Psoas muscle (tissue), 8 donors: Measurements from ENCODE around the gene MAP1LC3B2. TPM values are rescaled to one million over a fixed set of nuclear protein-coding genes. Genes with fewer than 3 reads are reported as not detected.

Source experiments
- ATAC-seq, 4 donors: fragments of 200-7000 bp; cut with Tn5 transposase; one replicate each; pipeline ENCODE4 v1.9.1; 2020; ENCODE audit warnings: moderate library complexity in 3 of 4, mild to moderate bottlenecking in 2 of 4
- DNase-seq, 2 donors: peaks; one replicate each; pipeline ENCODE4 v3.0.0-alpha.2; 2020
- H3K27ac ChIP-seq: fragments of 200-600 bp; one replicate; pipeline ENCODE4 v1.8.0; 2022
- H3K27me3 ChIP-seq, 3 donors: fragments of 200-600 bp in 1 of 3; one replicate each; pipeline versions ENCODE4 v1.6.1 to v1.8.0; 2013 to 2022; ENCODE audit warnings: low read length in 2 of 3, mild to moderate bottlenecking in 2 of 3, moderate library complexity in 1 of 3; ENCODE audit not compliant: insufficient read depth in 3 of 3
- H3K36me3 ChIP-seq, 2 donors: fragments of 200-600 bp in 1 of 2; one replicate each; pipeline versions ENCODE4 v1.6.1 to v1.8.0; 2013 to 2022; ENCODE audit warnings: low read depth in 1 of 2, mild to moderate bottlenecking in 1 of 2, moderate library complexity in 1 of 2; ENCODE audit not compliant: insufficient read depth in 1 of 2
- H3K4me1 ChIP-seq: fragments of 200-600 bp; one replicate; pipeline ENCODE4 v1.8.0; 2022
- H3K4me3 ChIP-seq: fragments of 200-600 bp; one replicate; pipeline ENCODE4 v1.8.0; 2022; ENCODE audit warnings: mild to moderate bottlenecking
- H3K9me3 ChIP-seq: fragments of 200-600 bp; one replicate; pipeline ENCODE4 v1.8.0; 2022
- CTCF ChIP-seq: fragments of 200-600 bp; IDR thresholded peaks from one replicate; pipeline ENCODE4 v1.8.0; 2022; ENCODE audit warnings: antibody characterized with exemption
- WGBS, 3 donors: extraction: QIAGEN DNeasy Blood & Tissue Kit; methylation state at CpG; one replicate each; pipeline versions ENCODE4 v1.1.6 to v1.1.7; 2013; 5-methylcytosine and 5-hydroxymethylcytosine counted together
- intact Hi-C, 2 donors: fragments of 100-400 bp; cut with DNase I; formaldehyde crosslinking; loops; one replicate each; pipeline versions ENCODE4 v1.11.0 to v1.14.2; 2022
- polyA plus RNA-seq, 3 donors: library from polyadenylated mRNA; stranded (reverse); fragments of 200-250 nt; gene quantifications; one replicate each; pipeline ENCODE4 v1.2.3, GENCODE V29; 2013
- total RNA-seq, 4 donors: library from RNA; stranded (reverse); fragmentation: NEBNext Ultra II Directional in 2 of 4; extraction: Animal tissue kit (Norgen Biotek cat#: 25700) in 2 of 4; gene quantifications; one replicate each; pipeline versions ENCODE4 v1.2.1 to v1.2.4, GENCODE V29; 2021 to 2023
- donor health status: healthy with polysubstance abuse.
- donor health status: DM: no; HTN: no; CAD: no; lungs with moderate emphysema.
- donor health status: Bipolar disorder and iron deficiency.
- donor health status: healthy.
- donor health status: DM: yes; HTN: yes; CAD: no.
- donor health status: DM: no; HTN: no; CAD: no.
- donor health status: DM: no; HTN: no; CAD: no.
- donor health status: DM: yes; HTN: yes; CAD: no.

Gene MAP1LC3B2
- total and polyA plus RNA-seq, 7 donors = 1.4 to 9.2 (median 2.3) TPM

- Histone ChIP-seq H3K27me3 (no peaks in the 10 kb centered on the region), H3K36me3 (no peaks in the 10 kb centered on the region), H3K4me3 (no peak overlapping the region), H3K9me3 (no peaks in the 10 kb centered on the region), H3K4me1 (peaks cover 20% of the 10 kb centered on the region), H3K27ac (no peak overlapping the region)
- TF ChIP-seq CTCF = no peak
- no peak for ATAC-seq
- DNase-seq = no peak
- intact Hi-C loops = no loop called here
- 63 to 76% (median 65%) methylated on average over 8 of the region's 8 CpGs for WGBS, 3 donors
These were observed 30.1 kb upstream of the MAP1LC3B2 start for GRCh38 chr12:116529048-116529447.

GRCh38 chr12:116529686-116530085, 29.5 kb upstream of the MAP1LC3B2 start:
- Histone ChIP-seq H3K4me1 (peaks cover 23% of the 10 kb centered on the region), H3K4me3 (no peak overlapping the region), H3K9me3 (no peaks in the 10 kb centered on the region), H3K27ac (no peak overlapping the region), H3K36me3 (no peaks in the 10 kb centered on the region), H3K27me3 (no peaks in the 10 kb centered on the region)
- no peak for TF ChIP-seq CTCF
- ATAC-seq = no peak
- intact Hi-C loops = no loop called here
- no peak for DNase-seq
- WGBS, 3 donors = 71 to 88% (median 83%) methylated on average over 2 of the region's 2 CpGs

- no peaks in the 10 kb centered on the region for H3K36me3 ChIP-seq
- TF ChIP-seq CTCF = no peak
- no peak for ATAC-seq
- no peak for DNase-seq
- 67 to 78% (median 75%) methylated on average over 4 of the region's 4 CpGs for WGBS, 3 donors
- no peak overlapping the region for H3K27ac ChIP-seq
- H3K9me3 ChIP-seq = no peaks in the 10 kb centered on the region
- H3K4me1 ChIP-seq = peaks cover 13% of the 10 kb centered on the region
- no peaks in the 10 kb centered on the region for H3K27me3 ChIP-seq
- peak overlapping the region; percentile 72 for H3K4me3 ChIP-seq
- intact Hi-C loops = no loop called here
These were observed 26.8 kb upstream of the MAP1LC3B2 start for GRCh38 chr12:116532428-116532827.

GRCh38 chr12:116532986-116533342, 26.2 kb upstream of the MAP1LC3B2 start:
- Histone ChIP-seq H3K4me3 (peak overlapping the region; percentile 72), H3K27me3 (no peaks in the 10 kb centered on the region), H3K9me3 (no peaks in the 10 kb centered on the region), H3K36me3 (no peaks in the 10 kb centered on the region), H3K4me1 (peaks cover 13% of the 10 kb centered on the region), H3K27ac (no peak overlapping the region)
- TF ChIP-seq CTCF = no peak
- no peak for DNase-seq
- 0 to 2% (median 1%) methylated on average over 10 to 11 of the region's 11 CpGs for WGBS, 3 donors
- peak in 1 of 4 donors; percentile 8 for ATAC-seq
- intact Hi-C loops = no loop called here
